Measurements from ENCODE around the gene BORCS5.

GRCh38 chr12:12315838-12316237 lies 41.0 kb upstream of the BORCS5 start:
- TF ChIP-seq CTCF (IDR thresholded peaks at IDR 0.05) (no peak), POLR2A (IDR thresholded peaks at IDR 0.05) (no peak)

Data from thyroid gland (tissue), 4 donors.